Measurements from ENCODE around the gene NDUFAF5. TPM values are rescaled to one million over a fixed set of nuclear protein-coding genes. Genes with fewer than 3 reads are reported as not detected.

The NDUFAF5 gene
- total RNA-seq, 1 experiment from 2014 or later = 22.3 TPM

- Histone ChIP-seq H3K9me3 (ENCODE audit: insufficient read depth, low read depth) (no peaks in the 10 kb centered on the region), H3K4me3 (no peak overlapping the region), H3K4me2 (no peak overlapping the region), H3F3A (ENCODE audit: insufficient read depth, low read depth) (no peaks in the 10 kb centered on the region), H3K9me2 (ENCODE audit: insufficient read depth) (no peaks in the 10 kb centered on the region), H3K4me1 (replicated peaks; ENCODE audit: insufficient read depth) (no peaks in the 10 kb centered on the region), H3K27me3 (ENCODE audit: insufficient read depth, low read depth) (no peaks in the 10 kb centered on the region), H3K36me3 (ENCODE audit: low read depth) (peaks cover 48% of the 10 kb centered on the region), H4K20me1 (ENCODE audit: insufficient read depth) (no peaks in the 10 kb centered on the region), H3K79me2 (ENCODE audit: low read depth) (no peaks in the 10 kb centered on the region), H2AFZ (no peak overlapping the region), H3K27ac (no peak overlapping the region)
- TF ChIP-seq, protein P1, sequence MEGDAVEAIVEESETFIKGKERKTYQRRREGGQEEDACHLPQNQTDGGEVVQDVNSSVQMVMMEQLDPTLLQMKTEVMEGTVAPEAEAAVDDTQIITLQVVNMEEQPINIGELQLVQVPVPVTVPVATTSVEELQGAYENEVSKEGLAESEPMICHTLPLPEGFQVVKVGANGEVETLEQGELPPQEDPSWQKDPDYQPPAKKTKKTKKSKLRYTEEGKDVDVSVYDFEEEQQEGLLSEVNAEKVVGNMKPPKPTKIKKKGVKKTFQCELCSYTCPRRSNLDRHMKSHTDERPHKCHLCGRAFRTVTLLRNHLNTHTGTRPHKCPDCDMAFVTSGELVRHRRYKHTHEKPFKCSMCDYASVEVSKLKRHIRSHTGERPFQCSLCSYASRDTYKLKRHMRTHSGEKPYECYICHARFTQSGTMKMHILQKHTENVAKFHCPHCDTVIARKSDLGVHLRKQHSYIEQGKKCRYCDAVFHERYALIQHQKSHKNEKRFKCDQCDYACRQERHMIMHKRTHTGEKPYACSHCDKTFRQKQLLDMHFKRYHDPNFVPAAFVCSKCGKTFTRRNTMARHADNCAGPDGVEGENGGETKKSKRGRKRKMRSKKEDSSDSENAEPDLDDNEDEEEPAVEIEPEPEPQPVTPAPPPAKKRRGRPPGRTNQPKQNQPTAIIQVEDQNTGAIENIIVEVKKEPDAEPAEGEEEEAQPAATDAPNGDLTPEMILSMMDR (conservative IDR thresholded peaks at IDR 0.05) = no peak
- TF ChIP-seq EZH2 (IDR thresholded peaks at IDR 0.05; ENCODE audit: low read depth) = no peak
- no peak for DNase-seq
- intact Hi-C loops (cut with micrococcal nuclease; ENCODE audit: unreplicated experiment) = no loop called here
- ChIA-PET CTCF (no interaction called here), POLR2A (ENCODE audit: unreplicated experiment) (no interaction called here)
- BruUV-seq (replicated peaks) = no TSS peak
Measured at GRCh38 chr20:13810446-13810845, 25.6 kb downstream of the NDUFAF5 start.

DNA sequence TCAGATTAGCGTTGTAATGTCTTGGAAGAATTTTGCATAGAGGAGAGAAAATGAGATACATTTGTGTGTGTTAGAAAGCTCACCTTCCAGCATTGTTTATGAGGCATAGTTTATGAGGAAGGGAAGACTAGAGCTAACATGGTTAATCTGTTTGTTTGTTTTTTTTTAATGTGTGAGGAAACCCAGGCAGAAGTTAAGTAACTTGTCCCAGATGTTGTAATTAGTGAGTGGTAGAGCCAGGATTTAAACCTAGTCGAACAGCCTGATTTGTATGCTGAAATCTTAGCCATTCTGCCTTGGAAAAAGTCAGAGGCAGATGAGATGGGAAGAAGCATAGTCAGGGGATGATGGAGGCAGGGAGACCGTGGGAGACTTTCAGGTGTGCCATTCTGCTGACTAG is 29.1 kb downstream of the NDUFAF5 start:
- Histone ChIP-seq H3K4me2 (no peak overlapping the region), H3K9me3 (ENCODE audit: insufficient read depth, low read depth) (no peaks in the 10 kb centered on the region), H4K20me1 (ENCODE audit: insufficient read depth) (no peaks in the 10 kb centered on the region), H3K4me1 (replicated peaks; ENCODE audit: insufficient read depth) (0 out of 2 replicates have a peak, but pooled peaks cover 7% of the 10 kb centered on the region), H3K27ac (no peak overlapping the region), H3K79me2 (ENCODE audit: low read depth) (no peaks in the 10 kb centered on the region), H3K9me2 (ENCODE audit: insufficient read depth) (no peaks in the 10 kb centered on the region), H2AFZ (no peak overlapping the region), H3K36me3 (ENCODE audit: low read depth) (peaks cover 43% of the 10 kb centered on the region), H3F3A (ENCODE audit: insufficient read depth, low read depth) (no peaks in the 10 kb centered on the region), H3K4me3 (no peak overlapping the region), H3K27me3 (ENCODE audit: insufficient read depth, low read depth) (no peaks in the 10 kb centered on the region)
- intact Hi-C loops (cut with micrococcal nuclease; ENCODE audit: unreplicated experiment) = no loop called here
- CTCF ChIA-PET = no interaction called here
- DNase-seq = no peak
- no peak for TF ChIP-seq EZH2 (IDR thresholded peaks at IDR 0.05; ENCODE audit: low read depth)
- TF ChIP-seq, protein P1 (conservative IDR thresholded peaks at IDR 0.05) = no peak
- BruUV-seq (replicated peaks) = no TSS peak
- POLR2A ChIA-PET (ENCODE audit: unreplicated experiment) = no interaction called here

DNA sequence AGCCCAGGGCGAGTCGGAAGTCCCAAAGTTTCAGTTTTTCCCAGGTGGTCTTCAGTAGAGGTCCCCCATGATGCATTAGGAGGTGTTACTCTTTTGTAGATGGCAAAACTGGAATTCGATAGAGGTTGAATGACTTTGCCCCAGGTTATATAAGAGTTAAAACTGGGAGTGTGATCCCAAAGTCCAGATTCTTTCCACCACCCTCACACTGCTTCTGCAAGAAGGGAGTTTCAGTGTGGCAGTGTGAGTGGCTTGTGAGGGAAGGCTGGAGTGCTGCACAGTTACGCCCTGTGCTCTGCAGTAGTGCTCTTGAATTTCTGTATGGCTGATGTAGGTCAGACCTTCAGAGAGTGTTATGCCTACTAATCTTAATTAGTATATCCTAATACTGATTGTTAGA is 29.8 kb downstream of the NDUFAF5 start:
- Histone ChIP-seq H2AFZ (no peak overlapping the region), H3K27me3 (ENCODE audit: insufficient read depth, low read depth) (no peaks in the 10 kb centered on the region), H3K27ac (no peak overlapping the region), H3F3A (ENCODE audit: insufficient read depth, low read depth) (peaks cover 3% of the 10 kb centered on the region; the same call in 1 of the 2 replicates), H3K9me3 (ENCODE audit: insufficient read depth, low read depth) (no peaks in the 10 kb centered on the region), H4K20me1 (ENCODE audit: insufficient read depth) (no peaks in the 10 kb centered on the region), H3K36me3 (ENCODE audit: low read depth) (peaks cover 37% of the 10 kb centered on the region), H3K4me2 (no peak overlapping the region), H3K9me2 (ENCODE audit: insufficient read depth) (no peaks in the 10 kb centered on the region), H3K4me1 (replicated peaks; ENCODE audit: insufficient read depth) (0 out of 2 replicates have a peak, but pooled peaks cover 7% of the 10 kb centered on the region), H3K79me2 (ENCODE audit: low read depth) (no peaks in the 10 kb centered on the region), H3K4me3 (no peak overlapping the region)
- CTCF ChIA-PET = no interaction called here
- POLR2A ChIA-PET (ENCODE audit: unreplicated experiment) = no interaction called here
- intact Hi-C loops (cut with micrococcal nuclease; ENCODE audit: unreplicated experiment) = no loop called here
- no TSS peak for BruUV-seq (replicated peaks)
- DNase-seq = no peak
- TF ChIP-seq, protein P1 (conservative IDR thresholded peaks at IDR 0.05) = no peak
- no peak for TF ChIP-seq EZH2 (IDR thresholded peaks at IDR 0.05; ENCODE audit: low read depth)

All from PC-9 (cell line).